ENCODE measurements around the gene CFAP97D2.
"Not testable (repeated sequence)": the region's sequence is repeated elsewhere in the genome, so short reads cannot be mapped to it uniquely, and the experiment has no call there.

The CFAP97D2 gene

GRCh38 chr13:114179087-114179658, at the start of gene CFAP97D2:
TSS of gene CFAP97D2 (plus strand) at chr13:114179257. CDS start at chr13:114179331, 74 bp downstream.
- FAIRE-seq: no peak

DNA sequence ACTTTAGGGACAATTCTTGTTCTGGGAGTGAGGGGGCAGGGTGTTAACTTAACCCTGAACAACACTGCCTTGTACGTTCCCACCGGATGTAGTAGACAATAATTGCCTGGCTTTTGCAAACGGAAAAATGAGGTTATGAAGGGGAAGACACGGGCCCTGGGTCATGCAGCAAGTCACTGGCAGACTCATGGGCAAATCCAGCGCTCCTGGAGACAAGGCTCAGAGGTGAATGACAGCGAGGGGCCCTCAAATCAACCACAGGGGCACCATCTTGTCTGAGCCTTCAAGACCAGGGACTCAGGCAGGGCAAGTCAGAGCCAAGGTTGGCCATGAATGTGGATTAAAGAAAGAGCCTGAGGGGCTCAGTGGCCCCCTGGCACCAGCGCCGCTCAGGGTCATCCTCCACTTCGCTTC, 49.4 kb upstream of the CFAP97D2 start:
- FAIRE-seq: no peak

GRCh38 chr13:114130131-114130836, 48.8 kb upstream of the CFAP97D2 start:
- FAIRE-seq: no peak

DNA sequence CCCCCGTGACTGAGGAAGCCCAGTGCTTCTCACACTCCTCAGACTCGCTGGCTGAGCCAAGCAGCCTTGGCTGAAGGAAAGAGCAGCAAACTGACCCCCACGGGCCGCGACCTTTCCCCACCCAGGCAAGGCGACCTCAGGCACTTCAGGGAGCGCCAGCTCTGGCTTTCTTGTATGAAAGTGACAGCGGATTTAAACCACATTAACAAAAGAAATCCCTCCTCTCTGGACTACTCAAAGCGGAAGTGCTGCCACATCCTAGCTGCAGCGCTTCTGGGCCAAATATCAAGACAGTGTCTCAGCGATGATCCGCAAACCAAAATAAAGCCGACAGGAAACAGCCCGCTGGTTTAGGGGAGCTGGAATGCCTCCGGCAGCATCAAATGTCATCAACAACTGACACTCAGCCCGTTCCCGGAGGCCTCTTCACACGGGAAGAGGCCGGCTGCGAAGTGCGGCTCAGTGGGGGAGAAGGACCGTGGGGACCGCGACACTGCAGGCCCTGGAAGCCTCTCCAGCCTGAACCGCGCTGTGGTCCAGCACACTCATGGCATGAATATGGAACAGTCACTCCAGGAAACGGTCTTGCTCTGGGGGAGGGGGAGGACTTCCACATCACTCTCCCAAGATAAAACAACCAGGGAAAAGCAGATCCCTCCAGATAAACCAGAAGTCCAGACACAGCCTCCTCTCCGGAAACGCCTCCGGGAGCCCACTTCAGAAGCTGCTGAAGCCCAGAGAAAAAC, 48.0 kb upstream of the CFAP97D2 start:
- no peak for FAIRE-seq

- FAIRE-seq: no peak
Observed at GRCh38 chr13:114131583-114132418, 47.3 kb upstream of the CFAP97D2 start.

GRCh38 chr13:114132419-114133121, 46.5 kb upstream of the CFAP97D2 start, which contains the start of gene RASA3:
TSS of gene RASA3 (minus strand) at chr13:114132623. CDS start at chr13:114132489, 134 bp downstream.
- no peak for FAIRE-seq

DNA sequence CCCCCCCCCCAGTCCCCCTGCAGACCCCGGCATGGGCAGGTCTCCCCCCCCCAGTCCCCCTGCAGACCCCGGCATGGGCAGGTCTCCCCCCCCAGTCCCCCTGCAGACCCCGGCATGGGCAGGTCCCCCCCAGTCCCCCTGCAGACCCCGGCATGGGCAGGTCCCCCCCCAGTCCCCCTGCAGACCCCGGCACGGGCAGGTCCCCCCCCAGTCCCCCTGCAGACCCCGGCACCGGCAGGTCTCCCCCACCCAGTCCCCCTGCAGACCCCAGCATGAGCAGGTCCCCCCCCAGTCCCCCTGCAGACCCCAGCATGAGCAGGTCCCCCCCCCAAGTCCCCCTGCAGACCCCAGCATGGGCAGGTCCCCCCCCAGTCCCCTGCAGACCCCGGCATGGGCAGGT, 45.9 kb upstream of the CFAP97D2 start:
- FAIRE-seq: not testable (repeated sequence)

DNA sequence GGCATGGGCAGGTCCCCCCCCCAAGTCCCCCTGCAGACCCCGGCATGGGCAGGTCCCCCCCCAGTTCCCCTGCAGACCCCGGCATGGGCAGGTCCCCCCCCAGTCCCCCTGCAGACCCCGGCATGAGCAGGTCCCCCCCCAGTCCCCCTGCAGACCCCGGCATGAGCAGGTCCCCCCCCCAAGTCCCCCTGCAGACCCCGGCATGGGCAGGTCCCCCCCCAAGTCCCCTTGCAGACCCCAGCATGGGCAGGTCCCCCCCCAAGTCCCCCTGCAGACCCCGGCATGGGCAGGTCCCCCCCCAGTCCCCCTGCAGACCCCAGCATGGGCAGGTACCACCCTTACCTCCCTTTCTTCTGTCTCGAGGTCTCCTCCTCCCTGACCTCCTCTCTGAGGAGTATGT, 45.5 kb upstream of the CFAP97D2 start:
- not testable (repeated sequence) for FAIRE-seq

DNA sequence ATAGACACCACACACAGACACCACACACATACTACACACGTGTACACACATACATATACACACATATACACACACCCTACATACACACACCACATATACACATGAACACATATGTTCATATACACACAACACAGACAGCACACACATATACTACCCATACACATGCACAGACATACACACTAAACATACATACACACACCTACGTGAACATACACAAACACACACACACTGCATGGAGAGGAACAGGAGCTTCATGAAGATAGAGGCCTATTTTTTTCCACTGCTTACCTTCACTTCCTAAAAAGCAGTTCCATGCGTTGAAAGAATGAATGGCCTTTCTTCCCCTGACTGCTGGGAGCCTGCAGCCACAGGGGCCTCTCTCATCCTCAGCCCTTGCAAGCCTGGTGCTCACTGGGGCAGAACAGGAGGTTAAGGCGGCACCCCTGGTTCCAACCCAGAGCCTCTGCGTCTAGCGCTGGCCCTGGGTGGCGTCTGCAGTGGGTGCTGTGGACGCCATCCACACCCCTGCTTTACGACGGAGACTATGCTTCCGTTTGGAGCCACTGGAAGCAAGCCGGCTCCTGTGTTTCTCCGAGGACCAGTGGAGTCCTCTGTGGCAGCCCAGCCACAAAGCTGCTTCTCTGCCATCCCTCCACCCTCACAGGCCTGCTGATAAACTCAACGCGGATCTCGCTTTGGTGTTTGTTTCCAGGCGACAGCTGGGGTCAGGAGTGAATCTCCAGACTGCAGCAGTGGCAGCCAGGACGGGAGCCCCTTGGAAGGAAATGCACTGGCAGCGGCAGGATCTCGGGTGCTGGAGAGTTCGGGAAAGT, 44.7 kb upstream of the CFAP97D2 start:
- no peak for FAIRE-seq

DNA sequence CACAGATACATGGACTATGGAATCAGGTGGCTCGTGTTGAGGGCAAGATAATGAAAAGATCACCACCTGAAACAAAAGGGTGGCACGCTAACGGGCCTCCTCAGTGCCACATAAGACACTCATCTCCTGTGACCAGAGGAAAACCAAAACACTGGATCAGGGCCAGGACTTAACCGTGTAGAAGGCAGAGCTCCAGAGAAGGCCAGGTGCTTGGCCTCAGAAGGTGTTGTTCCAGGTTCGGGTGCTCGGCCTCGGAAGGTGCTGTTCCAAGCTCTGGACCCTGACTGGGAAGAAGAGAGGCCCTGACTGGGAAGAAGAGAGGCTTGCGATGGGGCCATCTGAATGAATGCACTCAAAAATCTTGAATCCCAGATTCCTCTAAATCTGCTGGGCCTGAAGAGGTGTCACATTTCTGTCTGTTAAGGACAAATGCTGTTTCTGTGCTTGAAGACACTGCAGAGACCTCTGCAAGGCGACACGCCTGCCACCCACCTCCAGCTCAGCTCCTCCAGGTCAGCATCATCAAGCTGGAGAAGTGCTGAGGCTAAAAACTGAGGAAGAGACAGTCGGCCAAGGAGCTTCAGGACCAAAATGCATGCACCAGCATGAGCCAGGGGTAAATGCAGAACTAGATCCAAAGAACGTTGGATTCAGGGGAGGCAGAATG, 44.0 kb upstream of the CFAP97D2 start:
- no peak for FAIRE-seq

DNA sequence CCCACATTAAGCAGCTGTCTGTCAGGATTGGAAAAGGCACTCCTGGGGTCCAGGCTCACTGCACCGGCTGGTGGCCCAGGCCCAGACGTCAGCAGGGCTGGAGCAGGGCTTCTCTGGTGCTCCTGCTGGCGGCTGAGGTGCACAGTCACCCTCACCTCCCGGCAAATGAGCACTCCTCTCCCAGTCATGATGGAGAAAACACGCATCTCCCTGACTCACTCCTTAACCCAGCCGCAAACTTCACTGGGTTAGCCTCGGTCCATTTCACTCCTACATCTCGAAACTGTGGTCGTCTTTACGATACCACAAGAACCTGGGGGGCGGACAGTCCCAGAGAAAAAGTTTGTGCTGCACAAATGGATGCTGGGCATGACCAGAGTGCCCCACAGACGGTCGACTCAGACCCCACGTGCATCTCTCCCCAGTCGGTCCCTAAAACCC, 43.3 kb upstream of the CFAP97D2 start:
- no peak for FAIRE-seq

DNA sequence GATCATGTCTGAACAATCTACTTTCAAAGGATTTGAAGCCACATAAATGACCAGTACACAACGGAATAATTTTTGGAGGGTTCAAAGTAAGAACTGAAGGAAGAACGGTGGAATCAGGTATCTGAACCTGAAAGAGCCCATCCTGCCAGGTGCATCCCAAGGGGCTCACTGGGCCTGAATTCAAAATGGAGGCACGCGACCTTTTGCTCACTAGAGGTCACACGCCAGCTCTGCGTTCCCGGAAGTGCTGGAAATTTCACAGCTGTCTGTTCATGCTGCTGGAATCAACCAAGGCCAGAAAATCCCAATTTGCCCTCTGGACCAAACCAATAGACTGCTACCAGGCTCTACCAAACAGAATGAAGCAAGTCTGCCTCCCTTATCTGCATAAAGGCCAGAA, 42.5 kb upstream of the CFAP97D2 start:
- FAIRE-seq: no peak

- no peak for FAIRE-seq
Observed at GRCh38 chr13:114140131-114140905, 38.7 kb upstream of the CFAP97D2 start.

DNA sequence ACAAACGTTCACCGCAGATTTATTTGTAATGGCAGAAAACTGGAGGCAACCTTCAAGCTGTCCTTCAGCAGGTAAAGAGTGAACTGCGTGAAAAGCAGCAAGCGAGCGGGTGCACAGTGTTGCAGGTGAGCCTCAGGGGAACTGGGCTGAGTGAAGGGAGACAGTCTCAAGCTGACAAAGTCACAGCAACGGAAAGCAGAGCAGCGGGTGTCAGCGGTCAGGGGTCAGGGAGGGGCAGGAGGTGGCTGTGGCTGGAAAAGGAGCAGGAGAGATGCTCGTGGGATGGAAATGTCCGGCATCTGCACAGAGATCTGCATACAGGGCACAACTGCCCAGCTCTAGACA, 38.2 kb upstream of the CFAP97D2 start:
- no peak for FAIRE-seq

GRCh38 chr13:114141261-114141996, 37.6 kb upstream of the CFAP97D2 start:
- no peak for FAIRE-seq

DNA sequence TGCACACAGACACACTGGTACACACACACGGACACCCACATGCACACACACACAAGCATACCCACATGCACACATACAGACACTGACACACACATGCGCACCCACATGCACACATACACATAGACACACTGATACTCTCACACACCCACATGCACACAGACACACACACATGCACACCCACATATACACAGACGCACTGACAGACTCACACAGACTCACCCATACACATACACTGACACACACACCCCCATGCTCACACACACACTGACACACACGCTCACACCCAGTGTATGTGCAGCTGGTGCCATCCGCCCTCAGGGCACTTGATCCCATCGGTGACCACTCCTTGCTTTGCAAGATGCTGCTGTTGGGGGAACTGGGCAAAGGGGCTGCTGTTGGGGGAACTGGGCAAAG, 36.9 kb upstream of the CFAP97D2 start:
- no peak for FAIRE-seq

GRCh38 chr13:114142640-114143490, 36.2 kb upstream of the CFAP97D2 start:
- FAIRE-seq: no peak

Data from islet of Langerhans (tissue), 1 donor.